Right lobe of liver (tissue), 6 donors: Measurements from ENCODE around the gene GPNMB. TPM values are rescaled to one million over a fixed set of nuclear protein-coding genes. Genes with fewer than 3 reads are reported as not detected.
A peak's percentile ranks its signal among the peaks of the same experiment; 100 is the strongest.

ENCODE experiments used
- ATAC-seq, 4 donors: fragments of 200-7000 bp; cut with Tn5 transposase; one replicate each; pipeline ENCODE4 v1.9.1; 2020; ENCODE audit warnings: mild to moderate bottlenecking in 4 of 4, moderate library complexity in 4 of 4
- DNase-seq, 3 donors: peaks; one replicate each; pipeline ENCODE4 v3.0.0-alpha.2; 2020
- H3K27ac ChIP-seq, 3 donors: fragments of 200-600 bp; one replicate each; pipeline ENCODE4 v1.8.0; 2022
- H3K27me3 ChIP-seq, 2 donors: fragments of 200-600 bp; one replicate each; pipeline ENCODE4 v1.8.0; 2022
- H3K36me3 ChIP-seq, 4 donors: fragments of 200-600 bp; sonication (generic) in 1 of 4; one replicate each; pipeline versions ENCODE4 v1.5.1 to v1.8.0; 2017 to 2022; ENCODE audit warnings: control low read depth in 1 of 4
- H3K4me1 ChIP-seq, 4 donors: fragments of 200-600 bp; sonication (generic) in 1 of 4; one replicate each; pipeline versions ENCODE4 v1.5.1 to v1.8.0; 2017 to 2022; ENCODE audit warnings: control low read depth in 1 of 4
- H3K4me3 ChIP-seq, 3 donors: fragments of 200-600 bp; one replicate each; pipeline ENCODE4 v1.8.0; 2022
- H3K9me3 ChIP-seq, 4 donors: fragments of 200-600 bp; sonication (generic) in 1 of 4; one replicate each; pipeline versions ENCODE4 v1.5.1 to v1.8.0; 2017 to 2022; ENCODE audit warnings: control low read depth in 1 of 4
- CTCF ChIP-seq, 4 donors: fragments of 200-600 bp in 3 of 4; fragments of 450-650 bp in 1 of 4; IDR thresholded peaks; one replicate each; pipeline versions ENCODE4 v1.5.1 to v1.8.0; 2016 to 2022; ENCODE audit warnings: antibody characterized with exemption in 4 of 4, mild to moderate bottlenecking in 2 of 4
- POLR2A ChIP-seq: fragments of 450-650 bp; IDR thresholded peaks from one replicate; pipeline ENCODE4 v1.6.1; 2017; ENCODE audit warnings: antibody characterized with exemption, mild to moderate bottlenecking
- WGBS: methylation state at CpG from one replicate; pipeline ENCODE4 v1.1.6; 2018; ENCODE audit warnings: low coverage, low lambda C conversion rate; ENCODE audit not compliant: insufficient coverage; ENCODE audit errors: missing lambda C conversion rate; 5-methylcytosine and 5-hydroxymethylcytosine counted together
- intact Hi-C, 2 donors: fragments of 100-400 bp; cut with DNase I; formaldehyde crosslinking; loops; one replicate each; pipeline versions ENCODE4 v1.11.2 to v1.14.1; 2022
- total RNA-seq, 6 experiments: library from RNA; depleted of rRNA in 2 of 6; stranded (reverse); fragments of >200 nt in 2 of 6; fragmentation: NEBNext Ultra II Directional in 3 of 6; extraction: Animal tissue kit (Norgen Biotek cat#: 25700) in 3 of 6; gene quantifications; one replicate each; pipeline versions ENCODE4 v1.1.0 to v1.2.4, GENCODE V29; 2016 to 2023
- donor health status: DM: no; HTN: yes; CAD: no.
- donor health status: DM: no; HTN: no; CAD: no.
- donor health status: DM: no; HTN: no; CAD: no.
- donor health status: DM: no; HTN: yes; CAD: no.
- donor health status: DM: no; HTN: yes; CAD: no.

GPNMB gene
- total RNA-seq, 6 experiments from 2014 or later, result 5.8 to 64.9 (median 13.4) TPM

DNA sequence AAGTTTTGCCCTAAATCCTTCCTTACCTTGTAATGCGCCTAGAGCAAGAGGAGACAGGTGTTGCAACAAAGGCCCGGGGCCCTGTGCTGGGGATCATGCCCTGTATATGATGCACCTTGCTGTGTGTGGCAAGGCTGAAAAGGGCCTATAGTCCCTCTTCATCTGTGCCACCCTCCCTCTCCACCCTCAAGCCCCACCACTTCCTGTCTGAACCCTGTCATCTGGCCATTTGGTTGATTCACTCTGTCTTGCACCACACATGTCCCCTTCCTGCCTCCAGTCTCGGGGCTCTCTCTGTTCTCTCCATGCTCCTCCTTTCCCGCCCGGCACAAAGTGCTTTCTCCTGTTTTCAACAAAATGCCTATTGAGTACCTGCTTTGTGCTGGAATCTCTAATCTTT lies 41.0 kb downstream of the GPNMB start:
- no peak overlapping the region for H3K4me3 ChIP-seq
- 62% methylated on average over 3 of the region's 5 CpGs for WGBS
- peaks cover 0 to 12% (median 0%) of the 10 kb centered on the region in 4 donors for H3K4me1 ChIP-seq
- H3K9me3 ChIP-seq, result no peaks in the 10 kb centered on the region
- DNase-seq (no peak), ATAC-seq (no peak)
- H3K27ac ChIP-seq, result no peak overlapping the region
- intact Hi-C loops, result no loop called here
- no peaks in the 10 kb centered on the region for H3K27me3 ChIP-seq
- H3K36me3 ChIP-seq, result no peaks in the 10 kb centered on the region
- no peak for TF ChIP-seq POLR2A

GRCh38 chr7:23290993-23291392 lies 44.4 kb downstream of the GPNMB start:
- Histone ChIP-seq H3K27ac (no peak overlapping the region), H3K4me3 (no peak overlapping the region), H3K36me3 (no peaks in the 10 kb centered on the region), H3K9me3 (no peaks in the 10 kb centered on the region), H3K27me3 (no peaks in the 10 kb centered on the region), H3K4me1 (peaks cover 0 to 46% (median 2%) of the 10 kb centered on the region in 4 donors)
- DNase-seq (no peak), ATAC-seq (no peak)
- TF ChIP-seq CTCF (IDR thresholded peaks at IDR 0.05) (no peak), POLR2A (no peak)
- WGBS, result 94% methylated on average over 9 of the region's 9 CpGs
- intact Hi-C loops, result no loop called here

- Histone ChIP-seq H3K4me3 (no peak overlapping the region), H3K27ac (peak overlapping the region in 1 of 3 donors; percentile 87), H3K36me3 (no peaks in the 10 kb centered on the region), H3K4me1 (peaks cover 0 to 46% (median 2%) of the 10 kb centered on the region in 4 donors), H3K27me3 (no peaks in the 10 kb centered on the region), H3K9me3 (no peaks in the 10 kb centered on the region)
- peak; percentile 12 to 41 (median 28) for ATAC-seq
- TF ChIP-seq CTCF (IDR thresholded peaks at IDR 0.05) (no peak), POLR2A (no peak)
- DNase-seq, result no peak
- intact Hi-C loops, result no loop called here
- WGBS, result 80% methylated on average over 2 of the region's 3 CpGs
Measured at GRCh38 chr7:23291957-23292560, 45.5 kb downstream of the GPNMB start.

- Histone ChIP-seq H3K27ac (peak overlapping the region in 1 of 3 donors; percentile 87), H3K9me3 (no peaks in the 10 kb centered on the region), H3K36me3 (no peaks in the 10 kb centered on the region), H3K27me3 (no peaks in the 10 kb centered on the region), H3K4me1 (peaks cover 0 to 46% (median 2%) of the 10 kb centered on the region in 4 donors), H3K4me3 (no peak overlapping the region)
- 44% methylated on average over 4 of the region's 4 CpGs for WGBS
- intact Hi-C loops, result no loop called here
- DNase-seq, result no peak
- ATAC-seq, result peak; percentile 52 to 68 (median 60)
- no peak for TF ChIP-seq CTCF (IDR thresholded peaks at IDR 0.05)
- TF ChIP-seq POLR2A, result no peak
Measured at GRCh38 chr7:23292623-23293022, 46.0 kb downstream of the GPNMB start.

GRCh38 chr7:23293500-23294073 lies 47.0 kb downstream of the GPNMB start:
- WGBS, result 80% methylated on average over 8 of the region's 12 CpGs
- no peak for TF ChIP-seq POLR2A
- peak in 2 of 4 donors; percentile 5 to 22 for ATAC-seq
- Histone ChIP-seq H3K27me3 (no peaks in the 10 kb centered on the region), H3K4me3 (no peak overlapping the region), H3K27ac (peak overlapping the region in 1 of 3 donors; percentile 87), H3K4me1 (peaks cover 0 to 48% (median 2%) of the 10 kb centered on the region in 4 donors), H3K9me3 (no peaks in the 10 kb centered on the region), H3K36me3 (no peaks in the 10 kb centered on the region)
- DNase-seq, result no peak
- intact Hi-C loops, result no loop called here
